ENCODE results near the gene CD37. TPM values are rescaled to one million over a fixed set of nuclear protein-coding genes. Genes with fewer than 3 reads are reported as not detected.

CD37 gene
- total RNA-seq, 2 donors from 2014 or later, result not detected

GRCh38 chr19:49349567-49349966 is 14.4 kb downstream of the CD37 start:
- 98 to 100% methylated on average over 1 to 2 of the region's 2 CpGs for WGBS, 2 experiments (ENCODE audit: insufficient coverage in 1 of 2, insufficient read length in 1 of 2)
- no peak overlapping the region for H3K27ac Mint-ChIP-seq
- TF ChIP-seq CTCF (conservative IDR thresholded peaks at IDR 0.05), result no peak
- H3K27me3 Mint-ChIP-seq (ENCODE audit: insufficient read depth), result no peaks in the 10 kb centered on the region
- H3K4me1 Mint-ChIP-seq, result no peaks in the 10 kb centered on the region
- no peak for DNase-seq
- H3K4me1 ChIP-seq (ENCODE audit: control insufficient read depth, insufficient read depth, low read length), result no peaks in the 10 kb centered on the region
- no peak overlapping the region for H3K4me3 Mint-ChIP-seq
- H3K36me3 Mint-ChIP-seq (ENCODE audit: low read depth), result peaks cover 93% of the 10 kb centered on the region
- H3K4me3 ChIP-seq (ENCODE audit: low read length), result no peak overlapping the region
- peaks cover 91% of the 10 kb centered on the region for H3K36me3 ChIP-seq (ENCODE audit: control insufficient read depth, insufficient read depth, low read length)
- no peaks in the 10 kb centered on the region for H3K27me3 ChIP-seq (ENCODE audit: control insufficient read depth, insufficient read depth, low read length, poor library complexity, severe bottlenecking)
- H3K27ac ChIP-seq (ENCODE audit: low read depth, low read length), result no peak overlapping the region
- H3K9me3 Mint-ChIP-seq, result no peaks in the 10 kb centered on the region
- H3K9ac ChIP-seq (ENCODE audit: extremely low read depth, low read length, poor library complexity, severe bottlenecking), result no peak overlapping the region
- H3K9me3 ChIP-seq (ENCODE audit: control insufficient read depth, low read length), result peaks cover 6% of the 10 kb centered on the region

GRCh38 chr19:49355909-49356353 is 20.7 kb downstream of the CD37 start:
- Histone ChIP-seq H3K9ac (ENCODE audit: extremely low read depth, low read length, poor library complexity, severe bottlenecking) (no peak overlapping the region), H3K27me3 (ENCODE audit: control insufficient read depth, insufficient read depth, low read length, poor library complexity, severe bottlenecking) (no peaks in the 10 kb centered on the region), H3K9me3 (ENCODE audit: control insufficient read depth, low read length) (no peaks in the 10 kb centered on the region), H3K4me3 (ENCODE audit: low read length) (no peak overlapping the region), H3K4me1 (ENCODE audit: control insufficient read depth, insufficient read depth, low read length) (no peaks in the 10 kb centered on the region), H3K27ac (ENCODE audit: low read depth, low read length) (no peak overlapping the region), H3K36me3 (ENCODE audit: control insufficient read depth, insufficient read depth, low read length) (peaks cover 81% of the 10 kb centered on the region)
- DNase-seq, result no peak
- H3K9me3 Mint-ChIP-seq, result no peaks in the 10 kb centered on the region
- peaks cover 85% of the 10 kb centered on the region for H3K36me3 Mint-ChIP-seq (ENCODE audit: low read depth)
- TF ChIP-seq CTCF (conservative IDR thresholded peaks at IDR 0.05), result no peak
- no peaks in the 10 kb centered on the region for H3K27me3 Mint-ChIP-seq (ENCODE audit: insufficient read depth)
- H3K27ac Mint-ChIP-seq, result no peak overlapping the region
- WGBS, 2 experiments (ENCODE audit: insufficient coverage in 1 of 2, insufficient read length in 1 of 2), result 90% methylated on average over 6 to 12 of the region's 12 CpGs
- H3K4me3 Mint-ChIP-seq, result no peak overlapping the region
- H3K4me1 Mint-ChIP-seq, result peaks cover 9% of the 10 kb centered on the region

GRCh38 chr19:49356382-49356781 is 21.2 kb downstream of the CD37 start:
- no peaks in the 10 kb centered on the region for H3K27me3 ChIP-seq (ENCODE audit: control insufficient read depth, insufficient read depth, low read length, poor library complexity, severe bottlenecking)
- no peaks in the 10 kb centered on the region for H3K9me3 Mint-ChIP-seq
- H3K27me3 Mint-ChIP-seq (ENCODE audit: insufficient read depth), result no peaks in the 10 kb centered on the region
- H3K36me3 Mint-ChIP-seq (ENCODE audit: low read depth), result peaks cover 80% of the 10 kb centered on the region
- H3K4me1 Mint-ChIP-seq, result peaks cover 9% of the 10 kb centered on the region
- H3K27ac ChIP-seq (ENCODE audit: low read depth, low read length), result no peak overlapping the region
- no peaks in the 10 kb centered on the region for H3K4me1 ChIP-seq (ENCODE audit: control insufficient read depth, insufficient read depth, low read length)
- H3K4me3 Mint-ChIP-seq, result no peak overlapping the region
- no peak overlapping the region for H3K4me3 ChIP-seq (ENCODE audit: low read length)
- 91 to 95% methylated on average over 3 to 5 of the region's 7 CpGs for WGBS, 2 experiments (ENCODE audit: insufficient coverage in 1 of 2, insufficient read length in 1 of 2)
- no peak overlapping the region for H3K9ac ChIP-seq (ENCODE audit: extremely low read depth, low read length, poor library complexity, severe bottlenecking)
- peak overlapping the region; percentile 2 for H3K27ac Mint-ChIP-seq
- TF ChIP-seq CTCF (conservative IDR thresholded peaks at IDR 0.05), result no peak
- H3K9me3 ChIP-seq (ENCODE audit: control insufficient read depth, low read length), result no peaks in the 10 kb centered on the region
- DNase-seq, result no peak
- H3K36me3 ChIP-seq (ENCODE audit: control insufficient read depth, insufficient read depth, low read length), result peaks cover 76% of the 10 kb centered on the region
